Vagina (tissue), 2 donors: ENCODE measurements around the gene DENND2A. TPM values are rescaled to one million over a fixed set of nuclear protein-coding genes. Genes with fewer than 3 reads are reported as not detected.
A peak's percentile ranks its signal among the peaks of the same experiment; 100 is the strongest.
"Not testable (repeated sequence)": the region's sequence is repeated elsewhere in the genome, so short reads cannot be mapped to it uniquely, and the experiment has no call there.

Experiments
- DNase-seq, 2 donors: peaks; one replicate each; pipeline ENCODE4 v3.0.0-alpha.2; 2017; ENCODE audit errors: extremely low spot score in 2 of 2
- H3K27ac ChIP-seq: fragments of 200-600 bp; sonication (generic); one replicate; pipeline ENCODE4 v1.5.1; 2019
- H3K27me3 ChIP-seq: fragments of 200-600 bp; sonication (generic); one replicate; pipeline ENCODE4 v1.5.1; 2019
- H3K36me3 ChIP-seq, 2 donors: fragments of 200-600 bp; sonication (generic); one replicate each; pipeline ENCODE4 v1.5.1; 2017 to 2019
- H3K4me1 ChIP-seq: fragments of 200-600 bp; sonication (generic); one replicate; pipeline ENCODE4 v1.5.1; 2019
- H3K4me3 ChIP-seq, 2 donors: fragments of 200-600 bp; sonication (generic); 1 replicate in 1 of 2; 2 replicates in 1 of 2; pipeline ENCODE4 v1.5.1; 2016 to 2019
- H3K9me3 ChIP-seq: fragments of 200-600 bp; sonication (generic); one replicate; pipeline ENCODE4 v1.5.1; 2019
- CTCF ChIP-seq, 3 experiments: fragments of 450-650 bp in 2 of 3; fragments of 200-600 bp in 1 of 3; sonication (generic) in 1 of 3; IDR thresholded peaks; one replicate each; pipeline ENCODE4 v1.5.1; 2017 to 2019; ENCODE audit warnings: antibody characterized with exemption in 3 of 3, mild to moderate bottlenecking in 2 of 3, moderate library complexity in 2 of 3
- POLR2A ChIP-seq, 2 donors: fragments of 450-650 bp; IDR thresholded peaks; one replicate each; pipeline ENCODE4 v1.6.1; 2017; ENCODE audit warnings: antibody characterized with exemption in 2 of 2, mild to moderate bottlenecking in 2 of 2, moderate library complexity in 2 of 2
- POLR2AphosphoS5 ChIP-seq, 2 donors: sonication (generic); formaldehyde crosslinking; IDR thresholded peaks; one replicate each; pipeline ENCODE4 v1.9.0; 2017; ENCODE audit warnings: antibody characterized with exemption in 2 of 2, mild to moderate bottlenecking in 2 of 2, low read depth in 1 of 2; ENCODE audit not compliant: insufficient read depth in 1 of 2
- intact Hi-C: fragments of 100-400 bp; cut with DNase I; formaldehyde crosslinking; loops from one replicate; pipeline ENCODE4 v1.15.1; 2023
- total RNA-seq: library from RNA; depleted of rRNA; stranded (reverse); fragments of >200 nt; gene quantifications from one replicate; pipeline ENCODE4 v1.2.3, GENCODE V29; 2016

The DENND2A gene
- total RNA-seq, 1 donor from 2014 or later = 17.4 TPM

- H3K4me1 ChIP-seq = peaks cover 42% of the 10 kb centered on the region
- H3K36me3 ChIP-seq = no peaks in the 10 kb centered on the region
- H3K4me3 ChIP-seq = no peak overlapping the region
- no peak overlapping the region for H3K27ac ChIP-seq
- intact Hi-C loops = no loop called here
- H3K27me3 ChIP-seq = no peaks in the 10 kb centered on the region
- DNase-seq = no peak
- no peak for TF ChIP-seq POLR2AphosphoS5 (IDR thresholded peaks at IDR 0.05; ENCODE audit: insufficient read depth in 1 of 2, low read depth in 1 of 2)
- no peak for TF ChIP-seq POLR2A (IDR thresholded peaks at IDR 0.05)
- no peak for TF ChIP-seq CTCF (IDR thresholded peaks at IDR 0.05)
- no peaks in the 10 kb centered on the region for H3K9me3 ChIP-seq
Measured at GRCh38 chr7:140537750-140538482, 102.7 kb downstream of the DENND2A start.

DNA sequence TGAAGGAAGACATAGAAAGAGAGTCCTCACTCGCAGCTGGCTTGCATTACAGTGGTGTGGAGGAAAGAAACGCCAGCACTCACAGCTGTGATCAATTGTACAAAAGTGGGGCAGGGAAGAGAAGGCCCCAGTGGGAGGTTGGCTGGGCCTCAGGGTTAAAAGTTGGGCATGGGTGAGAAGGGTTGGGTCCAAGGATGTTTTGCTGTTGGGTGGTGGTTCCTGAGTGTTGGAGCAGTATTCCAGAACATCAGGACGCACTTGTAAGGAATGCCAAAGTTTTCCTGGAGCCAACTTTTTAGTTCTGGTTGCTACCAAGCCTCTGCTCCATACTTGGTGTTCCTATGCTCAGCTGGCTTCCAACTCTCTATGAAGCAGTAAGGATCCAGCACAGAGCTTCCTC is 105.9 kb downstream of the DENND2A start:
- Histone ChIP-seq H3K36me3 (no peaks in the 10 kb centered on the region), H3K27ac (peak overlapping the region; percentile 7), H3K4me3 (no peak overlapping the region), H3K27me3 (no peaks in the 10 kb centered on the region), H3K4me1 (peaks cover 15% of the 10 kb centered on the region), H3K9me3 (no peaks in the 10 kb centered on the region)
- peak in 1 of 2 donors; percentile 22 for TF ChIP-seq POLR2AphosphoS5 (IDR thresholded peaks at IDR 0.05; ENCODE audit: insufficient read depth in 1 of 2, low read depth in 1 of 2)
- no peak for TF ChIP-seq CTCF (IDR thresholded peaks at IDR 0.05)
- no peak for TF ChIP-seq POLR2A (IDR thresholded peaks at IDR 0.05)
- DNase-seq = no peak
- intact Hi-C loops = no loop called here

- Histone ChIP-seq H3K9me3 (no peaks in the 10 kb centered on the region), H3K27me3 (no peaks in the 10 kb centered on the region), H3K4me1 (peaks cover 15% of the 10 kb centered on the region), H3K27ac (no peak overlapping the region), H3K36me3 (no peaks in the 10 kb centered on the region), H3K4me3 (no peak overlapping the region)
- DNase-seq = no peak
- intact Hi-C loops = no loop called here
- no peak for TF ChIP-seq CTCF (IDR thresholded peaks at IDR 0.05)
- TF ChIP-seq POLR2A (IDR thresholded peaks at IDR 0.05) = no peak
- no peak for TF ChIP-seq POLR2AphosphoS5 (IDR thresholded peaks at IDR 0.05; ENCODE audit: insufficient read depth in 1 of 2, low read depth in 1 of 2)
Measured at GRCh38 chr7:140533394-140533872, 107.2 kb downstream of the DENND2A start.

DNA sequence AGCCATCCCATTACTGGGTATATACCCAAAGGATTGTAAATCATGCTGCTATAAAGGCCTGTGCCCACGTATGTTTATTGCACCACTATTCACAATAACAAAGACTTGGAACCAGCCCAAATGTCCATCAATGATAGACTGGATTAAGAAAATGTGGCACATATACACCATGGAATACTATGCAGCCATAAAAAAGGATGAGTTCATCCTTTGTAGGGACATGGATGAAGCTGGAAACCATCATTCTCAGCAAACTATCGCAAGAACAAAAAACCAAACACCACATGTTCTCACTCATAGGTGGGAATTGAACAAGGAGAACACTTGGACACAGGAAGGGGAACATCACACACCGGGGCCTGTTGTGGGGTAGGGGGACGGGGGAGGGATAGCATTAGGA is 111.2 kb downstream of the DENND2A start:
- not testable (repeated sequence) for H3K27ac ChIP-seq, H3K4me3 ChIP-seq

GRCh38 chr7:140526787-140527664 is 113.6 kb downstream of the DENND2A start:
- peak in 1 of 2 donors; percentile 9 for TF ChIP-seq POLR2AphosphoS5 (IDR thresholded peaks at IDR 0.05; ENCODE audit: insufficient read depth in 1 of 2, low read depth in 1 of 2)
- TF ChIP-seq POLR2A (IDR thresholded peaks at IDR 0.05) = no peak
- no peak for TF ChIP-seq CTCF (IDR thresholded peaks at IDR 0.05)
- Histone ChIP-seq H3K27me3 (no peaks in the 10 kb centered on the region), H3K27ac (no peak overlapping the region), H3K4me3 (no peak overlapping the region), H3K4me1 (no peaks in the 10 kb centered on the region), H3K36me3 (peaks cover 0 to 3% of the 10 kb centered on the region in 2 donors), H3K9me3 (no peaks in the 10 kb centered on the region)
- no peak for DNase-seq
- intact Hi-C loops = no loop called here

More for the DNA sequence above, 111.2 kb downstream of the DENND2A start:
- H3K27me3 ChIP-seq, H3K36me3 ChIP-seq, H3K4me1 ChIP-seq, DNase-seq, intact Hi-C loops, H3K9me3 ChIP-seq: not testable (repeated sequence)
